Heart left ventricle (tissue), 13 donors: ENCODE data around the gene THSD4.

Experiments used
- CTCF ChIP-seq, 12 donors: fragments of 200-600 bp; sonication (generic) in 4 of 12; IDR thresholded peaks; one replicate each; pipeline versions ENCODE4 v1.5.0 to v1.8.0; 2018 to 2022; ENCODE audit warnings: antibody characterized with exemption in 12 of 12, mild to moderate bottlenecking in 5 of 12
- POLR2A ChIP-seq, 2 donors: fragments of 450-650 bp; IDR thresholded peaks; one replicate each; pipeline ENCODE4 v1.6.1; 2017; ENCODE audit warnings: antibody characterized with exemption in 2 of 2, mild to moderate bottlenecking in 2 of 2, moderate library complexity in 2 of 2
- donor health status: ischemic (EF 13 %, LVEDD 7.1; RV severe dilation, severe dysfunction).
- donor health status: DM: no; HTN: yes; CAD: no.
- donor health status: DM: no; HTN: no; CAD: no.
- donor health status: ischemic (EF 25% LVEDD 6.9; RV normal size, moderate dysfunction).
- donor health status: ischemic (EF 25% LVEDD 5.7; RV mildly dilated, moderate dysfunction).
- donor health status: ischemic (EF 35%, LVEDD 5.7; RV mildly dilated, moderate dysfunction).
- donor health status: nonischemic (EF 11% LVEDD 7.7; RV severe dilation, severe dysfunction).
- donor health status: DM: yes; HTN: yes; CAD: no.
- donor health status: PGD.
- donor health status: ischemic (EF 29% LVEDD 5.4; RV normal size, mild dysfunction).
- donor health status: nonischemic (EF 23%, LVEDD 6.1; RV moderate dilation, normal function).

- TF ChIP-seq CTCF (IDR thresholded peaks at IDR 0.05): no peak
- no peak for TF ChIP-seq POLR2A (IDR thresholded peaks at IDR 0.05)
Measured at GRCh38 chr15:71510763-71511162, 395.5 kb downstream of the THSD4 start.
